H1 (cell line): Measurements from ENCODE around the gene CD164. TPM values are rescaled to one million over a fixed set of nuclear protein-coding genes. Genes with fewer than 3 reads are reported as not detected.

Source experiments
- CTCF ChIA-PET: fragments of 300-600 bp; sonication (Branson Sonifier 250); formaldehyde crosslinking; loops from one replicate; lab custom pipeline; 2021; ENCODE audit not compliant: partially characterized antibody; lab: Charles Lee
- POLR2A ChIA-PET: fragments of 300-600 bp; sonication (Branson Sonifier 250); formaldehyde crosslinking; loops from one replicate; lab custom pipeline; 2021; ENCODE audit warnings: inconsistent platforms; ENCODE audit not compliant: partially characterized antibody; lab: Charles Lee
- DNase-seq, 2 experiments: peaks; one replicate each; pipeline versions ENCODE4 v3.0.0 to v3.0.0-alpha.2; 2010 to 2022; ENCODE audit warnings: low spot score in 2 of 2, low read depth in 1 of 2, mixed read lengths in 1 of 2
- FAIRE-seq: peaks from 2 replicates; lab custom pipeline; 2011; peaks lifted over from hg19 to GRCh38; lab: Jason Lieb, UNC
- H2AFZ ChIP-seq: 2 replicates; pipeline ENCODE4 v1.8.1; 2012; ENCODE audit warnings: low read length, inconsistent platforms
- H2AK5ac ChIP-seq: 2 replicates; pipeline ENCODE4 v1.6.1; 2013; ENCODE audit warnings: low read depth, low read length
- H2BK120ac ChIP-seq: replicated peaks from 2 replicates; pipeline ENCODE3; 2013; ENCODE audit warnings: low read depth, low read length, inconsistent platforms
- H2BK12ac ChIP-seq: 2 replicates; pipeline ENCODE4 v1.6.1; 2013; ENCODE audit warnings: low read depth, low read length
- H2BK15ac ChIP-seq: 2 replicates; pipeline ENCODE4 v1.6.1; 2013; ENCODE audit warnings: low read length
- H2BK20ac ChIP-seq: 2 replicates; pipeline ENCODE4 v1.6.1; 2013; ENCODE audit warnings: low read length
- H2BK5ac ChIP-seq: 2 replicates; pipeline ENCODE4 v1.6.1; 2013; ENCODE audit warnings: low read depth, low read length
- H3K14ac ChIP-seq: 2 replicates; pipeline ENCODE4 v1.6.1; 2013; ENCODE audit warnings: inconsistent platforms; ENCODE audit not compliant: insufficient read length
- H3K18ac ChIP-seq: 2 replicates; pipeline ENCODE4 v1.6.1; 2013; ENCODE audit warnings: low read length; ENCODE audit errors: extremely low read depth
- H3K23ac ChIP-seq: 2 replicates; pipeline ENCODE4 v1.6.1; 2013; ENCODE audit warnings: inconsistent platforms; ENCODE audit not compliant: insufficient read length
- H3K23me2 ChIP-seq: 2 replicates; pipeline ENCODE4 v1.6.1; 2013; ENCODE audit warnings: low read depth, low read length
- H3K27ac ChIP-seq: 2 replicates; pipeline ENCODE4 v1.6.1; 2011; ENCODE audit warnings: low read depth, low read length, inconsistent platforms
- H3K27me3 ChIP-seq, 4 experiments: replicated peaks in 1 of 4; 1 replicate in 1 of 4; 2 replicates in 3 of 4; pipeline versions ENCODE4 v1.6.1 to v1.8.1; 2011 to 2013; ENCODE audit warnings: low read length in 3 of 4, mild to moderate bottlenecking in 3 of 4, inconsistent platforms in 2 of 4, mixed read lengths in 2 of 4, moderate library complexity in 1 of 4; ENCODE audit not compliant: control insufficient read depth in 3 of 4, insufficient read depth in 3 of 4; ENCODE audit errors: extremely low read depth in 1 of 4
- H3K36me3 ChIP-seq, 4 experiments: 2 replicates each; pipeline versions ENCODE4 v1.6.1 to v1.8.1; 2011 to 2013; ENCODE audit warnings: mild to moderate bottlenecking in 4 of 4, low read length in 3 of 4, moderate library complexity in 2 of 4, control low read depth in 1 of 4, inconsistent platforms in 1 of 4; ENCODE audit not compliant: insufficient read depth in 4 of 4, control insufficient read depth in 2 of 4
- H3K4ac ChIP-seq: replicated peaks from 2 replicates; pipeline ENCODE3; 2013; ENCODE audit warnings: low read length, low read depth, mixed read lengths, inconsistent platforms; ENCODE audit not compliant: insufficient read length
- H3K4me1 ChIP-seq, 4 experiments: replicated peaks in 1 of 4; 1 replicate in 1 of 4; 2 replicates in 3 of 4; pipeline versions ENCODE4 v1.6.1 to v1.8.1; 2011 to 2013; ENCODE audit warnings: low read length in 3 of 4, inconsistent platforms in 2 of 4, mixed read lengths in 1 of 4; ENCODE audit not compliant: insufficient read depth in 4 of 4, control insufficient read depth in 3 of 4
- H3K4me2 ChIP-seq, 2 experiments: 2 replicates each; pipeline versions ENCODE4 v1.6.1 to v1.8.1; 2011 to 2013; ENCODE audit warnings: low read depth in 2 of 2, low read length in 2 of 2, control low read depth in 1 of 2, inconsistent platforms in 1 of 2, mild to moderate bottlenecking in 1 of 2; ENCODE audit not compliant: insufficient read depth in 1 of 2
- H3K4me3 ChIP-seq, 4 experiments: fragments of 200-600, 300-600 bp in 1 of 4; sonication (generic), shearing (Covaris generic), sonication (Bioruptor Twin) in 1 of 4; 2 replicates each; pipeline versions ENCODE4 v1.5.1 to v1.8.1; 2011 to 2016; ENCODE audit warnings: low read length in 4 of 4, low read depth in 3 of 4, control low read depth in 2 of 4, inconsistent platforms in 2 of 4, mild to moderate bottlenecking in 2 of 4, mixed read lengths in 1 of 4, moderate library complexity in 1 of 4; ENCODE audit not compliant: insufficient read depth in 2 of 4; ENCODE audit errors: extremely low read depth in 1 of 4
- H3K56ac ChIP-seq: replicated peaks from 2 replicates; pipeline ENCODE3; 2013; ENCODE audit warnings: low read depth, mild to moderate bottlenecking, mixed read lengths, low read length, inconsistent platforms; ENCODE audit not compliant: insufficient read length
- H3K79me1 ChIP-seq: 2 replicates; pipeline ENCODE4 v1.6.1; 2013; ENCODE audit warnings: low read depth, low read length, control low read depth
- H3K79me2 ChIP-seq, 2 experiments: 2 replicates each; pipeline versions ENCODE4 v1.6.1 to v1.8.1; 2012 to 2013; ENCODE audit warnings: low read length in 2 of 2, mild to moderate bottlenecking in 2 of 2, inconsistent platforms in 1 of 2; ENCODE audit not compliant: insufficient read depth in 2 of 2, control insufficient read depth in 1 of 2
- H3K9ac ChIP-seq, 4 experiments: replicated peaks in 1 of 4; 1 replicate in 1 of 4; 2 replicates in 3 of 4; pipeline versions ENCODE4 v1.6.1 to v1.8.1; 2011 to 2013; ENCODE audit warnings: low read depth in 3 of 4, low read length in 3 of 4, control low read depth in 2 of 4, mild to moderate bottlenecking in 2 of 4, moderate library complexity in 2 of 4, inconsistent platforms in 1 of 4; ENCODE audit errors: extremely low read depth in 1 of 4
- H3K9me3 ChIP-seq, 2 experiments: 2 replicates each; pipeline versions ENCODE4 v1.6.1 to v1.8.1; 2012 to 2013; ENCODE audit warnings: mild to moderate bottlenecking in 2 of 2, moderate library complexity in 2 of 2, control low read depth in 1 of 2, inconsistent platforms in 1 of 2, low read depth in 1 of 2, low read length in 1 of 2, mixed read lengths in 1 of 2; ENCODE audit not compliant: insufficient read depth in 2 of 2
- H4K20me1 ChIP-seq, 2 experiments: replicated peaks in 1 of 2; 2 replicates each; pipeline versions ENCODE3 to v1.8.1; 2011 to 2013; ENCODE audit warnings: inconsistent platforms in 2 of 2, low read length in 2 of 2, mild to moderate bottlenecking in 1 of 2; ENCODE audit not compliant: insufficient read depth in 2 of 2, control insufficient read depth in 1 of 2
- H4K5ac ChIP-seq: 2 replicates; pipeline ENCODE4 v1.6.1; 2013; ENCODE audit warnings: low read length, low read depth, mixed read lengths, inconsistent platforms; ENCODE audit not compliant: insufficient read length
- H4K8ac ChIP-seq: 2 replicates; pipeline ENCODE4 v1.8.0; 2013; ENCODE audit warnings: mild to moderate bottlenecking, moderate library complexity, low read length, inconsistent platforms; ENCODE audit not compliant: insufficient read depth; ENCODE audit errors: extremely low read depth
- H4K91ac ChIP-seq: replicated peaks from 2 replicates; pipeline ENCODE3; 2013; ENCODE audit warnings: low read length, mixed read lengths, inconsistent platforms; ENCODE audit not compliant: insufficient read length
- BRCA1 ChIP-seq: IDR thresholded peaks from 2 replicates; pipeline ENCODE4 v1.6.1; 2012; ENCODE audit warnings: low read depth, low read length, improper control_type of control experiment
- GABPA ChIP-seq: IDR thresholded peaks from 2 replicates; pipeline ENCODE4 v1.6.1; 2011; ENCODE audit warnings: mild to moderate bottlenecking, low read length, moderate library complexity, borderline replicate concordance; ENCODE audit not compliant: insufficient read depth
- JUN ChIP-seq: IDR thresholded peaks from 2 replicates; pipeline ENCODE4 v1.6.1; 2011; ENCODE audit warnings: low read depth, mild to moderate bottlenecking, improper control_type of control experiment, low read length
- POLR2A ChIP-seq, 2 experiments: IDR thresholded peaks; 1 replicate in 1 of 2; 2 replicates in 1 of 2; pipeline ENCODE4 v1.6.1; 2011; ENCODE audit warnings: low read depth in 2 of 2, low read length in 2 of 2, mild to moderate bottlenecking in 2 of 2; ENCODE audit errors: control extremely low read depth in 1 of 2
- RBBP5 ChIP-seq: IDR thresholded peaks from 2 replicates; pipeline ENCODE4 v1.7.1; 2012; ENCODE audit warnings: low read depth, mild to moderate bottlenecking, inconsistent platforms, low read length, moderate library complexity, borderline replicate concordance
- RXRA ChIP-seq: IDR thresholded peaks from 2 replicates; pipeline ENCODE4 v1.6.1; 2011; ENCODE audit warnings: low read depth, mild to moderate bottlenecking, low read length, moderate library complexity; ENCODE audit not compliant: insufficient read depth
- TAF7 ChIP-seq: optimal IDR thresholded peaks from 2 replicates; pipeline ENCODE3; 2011; ENCODE audit warnings: low read depth, mild to moderate bottlenecking, inconsistent platforms, low read length, moderate library complexity, borderline replicate concordance
- YY1 ChIP-seq: IDR thresholded peaks from 2 replicates; pipeline ENCODE4 v1.6.1; 2011; ENCODE audit warnings: low read depth, mild to moderate bottlenecking, low read length
- ZNF274 ChIP-seq: IDR thresholded peaks from 2 replicates; pipeline ENCODE4 v1.7.0; 2012; ENCODE audit warnings: low read length, borderline replicate concordance; ENCODE audit errors: extremely low read depth
- WGBS, 2 experiments: shearing (Covaris generic) in 1 of 2; methylation state at CpG; one replicate each; pipeline versions ENCODE4 v1.1.6 to v1.1.7; 2013 to 2015; ENCODE audit warnings: low lambda C conversion rate in 2 of 2, mixed read lengths in 2 of 2, inconsistent platforms in 1 of 2, low coverage in 1 of 2, missing lambda C conversion rate in 1 of 2; ENCODE audit not compliant: insufficient replicate concordance in 2 of 2, insufficient coverage in 1 of 2, insufficient read length in 1 of 2; ENCODE audit errors: extremely low coverage in 1 of 2, missing lambda C conversion rate in 1 of 2; 5-methylcytosine and 5-hydroxymethylcytosine counted together
- polyA plus RNA-seq, 7 experiments: library from polyadenylated mRNA; depleted of rRNA in 3 of 7; stranded (reverse) in 5 of 7; unstranded in 2 of 7; fragments of >200 nt in 5 of 7; fragments of 200-250 nt in 2 of 7; gene quantifications; 1 replicate in 5 of 7; 2 replicates in 1 of 7; 4 replicates in 1 of 7; pipeline versions ENCODE4 v1.2.1 to v1.2.3, GENCODE V29; 2011 to 2013; ENCODE audit warnings: missing spikeins in 2 of 7, mixed read lengths in 2 of 7
- total RNA-seq: library from RNA; stranded (reverse); fragmentation: NEBNext Ultra II Directional; extraction: Animal tissue kit (Norgen Biotek cat#: 25700); gene quantifications from 2 replicates; pipeline ENCODE4 v1.2.1, GENCODE V29; 2021
- TF ChIP-seq, protein P1 (sequence below): IDR thresholded peaks from 2 replicates; pipeline ENCODE4 v1.6.1; 2011; ENCODE audit warnings: low read depth, mild to moderate bottlenecking, low read length; ENCODE audit not compliant: insufficient read depth
- TF ChIP-seq, protein P2 (sequence below): IDR thresholded peaks from 2 replicates; pipeline ENCODE4 v1.6.1; 2011; ENCODE audit warnings: low read length, improper control_type of control experiment

The CD164 gene
- total and polyA plus RNA-seq, 2 of the 8 experiments (the other 6 are each of a cell fraction or from before 2014, with no cell fraction given), result 69.3 to 94.3 TPM

DNA sequence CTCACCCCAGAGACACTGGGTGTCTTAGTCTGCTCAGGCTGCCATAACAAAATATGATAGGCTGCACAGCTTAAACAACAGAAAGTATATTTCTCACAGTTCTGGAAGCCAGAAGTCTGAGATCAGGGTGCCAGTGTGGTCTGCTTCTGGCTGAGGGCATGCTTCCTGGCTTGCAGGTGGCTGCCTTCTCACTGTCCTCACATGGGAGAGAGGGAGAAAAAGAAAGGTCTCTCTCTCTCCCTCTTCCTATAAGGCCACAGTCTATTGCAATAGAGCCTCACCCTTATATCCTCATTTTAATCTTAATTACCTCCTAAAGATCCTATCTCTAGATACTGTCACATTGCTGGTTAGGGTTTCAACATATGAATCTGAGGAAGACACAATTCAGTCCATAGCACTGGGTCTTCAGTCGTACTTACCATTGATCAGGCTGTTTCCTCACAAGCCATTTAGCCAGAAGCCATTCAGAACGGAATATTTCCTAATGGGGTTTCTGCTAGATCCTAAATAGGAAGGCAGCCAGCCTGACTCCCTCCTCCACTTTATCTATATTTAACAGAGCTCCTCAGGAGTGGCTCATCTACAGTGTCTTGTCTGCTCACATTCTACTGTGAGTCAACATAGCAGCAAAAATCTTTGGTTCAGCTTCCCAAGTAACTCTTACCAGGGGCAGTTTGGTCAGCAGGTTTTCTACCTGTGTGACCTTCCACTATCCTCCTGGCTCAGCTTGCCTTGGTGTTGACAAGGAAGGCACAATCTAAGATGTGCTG, 42.2 kb downstream of the CD164 start:
- no peaks in the 10 kb centered on the region; a peak in 1 of 7 replicates for H3K27me3 ChIP-seq
- H4K91ac ChIP-seq, result no peak overlapping the region
- no peak overlapping the region for H3K18ac ChIP-seq
- no peak overlapping the region for H2BK12ac ChIP-seq
- H3K4me2 ChIP-seq, result no peak overlapping the region
- H3K23ac ChIP-seq, result no peak overlapping the region
- no peaks in the 10 kb centered on the region for H3K9me3 ChIP-seq
- no peak for DNase-seq
- H2BK120ac ChIP-seq, result no peak overlapping the region
- no peaks in the 10 kb centered on the region for H4K20me1 ChIP-seq
- H4K8ac ChIP-seq, result no peak overlapping the region
- no peak overlapping the region for H2AFZ ChIP-seq
- no peak overlapping the region for H3K27ac ChIP-seq
- no peak overlapping the region for H3K9ac ChIP-seq
- H3K4me3 ChIP-seq, result no peak overlapping the region
- H3K4me1 ChIP-seq, result no peaks in the 10 kb centered on the region
- no peak for FAIRE-seq
- H2AK5ac ChIP-seq, result no peak overlapping the region
- H3K23me2 ChIP-seq, result no peaks in the 10 kb centered on the region
- 78% methylated on average over 2 of the region's 2 CpGs; no CpG with 5 or more reads in 1 of the 2 experiments for WGBS, 2 experiments
- no peak overlapping the region for H2BK5ac ChIP-seq
- no peak overlapping the region for H2BK20ac ChIP-seq
- H4K5ac ChIP-seq, result no peak overlapping the region
- no peak overlapping the region for H3K56ac ChIP-seq
- no peaks in the 10 kb centered on the region for H3K79me1 ChIP-seq
- ChIA-PET CTCF (interaction anchor here (0.6 to 1.2 kb wide), 2 partner anchors 23 to 62 kb away, joined by 3 read pairs; no protein-coding TSS in a partner anchor), POLR2A (interaction anchor here (0.8 to 2.0 kb wide), 2 partner anchors 11 to 43 kb away, joined by 3 to 7 read pairs; no protein-coding TSS in a partner anchor)
- H3K4ac ChIP-seq, result no peak overlapping the region
- no peaks in the 10 kb centered on the region for H3K79me2 ChIP-seq
- H3K14ac ChIP-seq, result no peak overlapping the region
- H2BK15ac ChIP-seq, result no peak overlapping the region
- H3K36me3 ChIP-seq, result no peaks in the 10 kb centered on the region
- no peak for TF ChIP-seq POLR2A (IDR thresholded peaks at IDR 0.05; ENCODE audit: control extremely low read depth in 1 of 2, low read depth in 2 of 2, low read length in 2 of 2)
- TF ChIP-seq ZNF274, result no peak
- TF ChIP-seq, protein P1, sequence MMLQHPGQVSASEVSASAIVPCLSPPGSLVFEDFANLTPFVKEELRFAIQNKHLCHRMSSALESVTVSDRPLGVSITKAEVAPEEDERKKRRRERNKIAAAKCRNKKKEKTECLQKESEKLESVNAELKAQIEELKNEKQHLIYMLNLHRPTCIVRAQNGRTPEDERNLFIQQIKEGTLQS, result no peak
- TF ChIP-seq BRCA1, result no peak
- TF ChIP-seq GABPA, result no peak
- TF ChIP-seq RBBP5, result no peak
- no peak for TF ChIP-seq RXRA
- TF ChIP-seq, protein P2, sequence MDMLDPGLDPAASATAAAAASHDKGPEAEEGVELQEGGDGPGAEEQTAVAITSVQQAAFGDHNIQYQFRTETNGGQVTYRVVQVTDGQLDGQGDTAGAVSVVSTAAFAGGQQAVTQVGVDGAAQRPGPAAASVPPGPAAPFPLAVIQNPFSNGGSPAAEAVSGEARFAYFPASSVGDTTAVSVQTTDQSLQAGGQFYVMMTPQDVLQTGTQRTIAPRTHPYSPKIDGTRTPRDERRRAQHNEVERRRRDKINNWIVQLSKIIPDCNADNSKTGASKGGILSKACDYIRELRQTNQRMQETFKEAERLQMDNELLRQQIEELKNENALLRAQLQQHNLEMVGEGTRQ, result no peak
- TF ChIP-seq TAF7, result no peak
- no peak for TF ChIP-seq YY1
- no peak for TF ChIP-seq JUN
